Fibroblast of lung (primary cell): Measurements from ENCODE around the gene GARIN1A.

Experiments
- EZH2 ChIP-seq: IDR thresholded peaks from 2 replicates; pipeline ENCODE4 v1.5.1; 2012; ENCODE audit warnings: low read length, control low read depth, mild to moderate bottlenecking; ENCODE audit errors: missing control alignments
- TF ChIP-seq, protein P1 (sequence below), 2 donors: IDR thresholded peaks in 1 of 2; conservative IDR thresholded peaks in 1 of 2; 1 replicate in 1 of 2; 2 replicates in 1 of 2; pipeline ENCODE4 v1.5.1; 2011 to 2012; ENCODE audit warnings: low read length in 2 of 2, control low read depth in 1 of 2, inconsistent platforms in 1 of 2, low read depth in 1 of 2, mild to moderate bottlenecking in 1 of 2

DNA sequence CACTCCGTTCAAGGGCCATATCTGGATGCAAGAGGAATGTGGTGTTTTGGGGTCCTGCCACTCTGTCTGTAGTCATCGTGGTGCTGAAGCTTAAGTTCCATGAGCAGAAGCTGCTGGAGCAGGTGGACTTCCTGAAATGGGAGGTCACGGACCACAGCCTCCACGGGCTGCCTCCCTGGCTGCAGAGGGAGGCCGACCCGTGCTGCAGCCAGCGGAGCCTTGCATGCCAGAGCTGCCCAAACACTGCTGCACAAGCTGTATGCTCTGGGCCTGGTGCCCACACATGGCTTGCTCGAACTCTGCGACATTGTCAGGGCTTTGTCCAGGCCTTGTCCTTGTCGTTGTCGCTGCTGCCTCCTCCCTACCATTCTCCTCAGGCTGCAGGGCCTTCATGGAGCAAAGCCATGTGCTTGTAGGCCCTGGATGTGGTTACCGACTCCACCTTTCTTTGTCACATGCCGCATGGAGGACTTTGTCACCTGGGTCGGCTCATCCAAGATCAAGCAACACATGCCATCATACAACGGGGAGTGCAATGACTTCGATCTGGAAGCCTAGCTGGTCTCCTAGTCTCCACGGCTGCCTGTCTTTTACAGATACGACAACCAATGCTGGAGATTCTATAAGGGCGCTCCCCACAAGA is 21.4 kb downstream of the GARIN1A start:
- TF ChIP-seq, protein P1, sequence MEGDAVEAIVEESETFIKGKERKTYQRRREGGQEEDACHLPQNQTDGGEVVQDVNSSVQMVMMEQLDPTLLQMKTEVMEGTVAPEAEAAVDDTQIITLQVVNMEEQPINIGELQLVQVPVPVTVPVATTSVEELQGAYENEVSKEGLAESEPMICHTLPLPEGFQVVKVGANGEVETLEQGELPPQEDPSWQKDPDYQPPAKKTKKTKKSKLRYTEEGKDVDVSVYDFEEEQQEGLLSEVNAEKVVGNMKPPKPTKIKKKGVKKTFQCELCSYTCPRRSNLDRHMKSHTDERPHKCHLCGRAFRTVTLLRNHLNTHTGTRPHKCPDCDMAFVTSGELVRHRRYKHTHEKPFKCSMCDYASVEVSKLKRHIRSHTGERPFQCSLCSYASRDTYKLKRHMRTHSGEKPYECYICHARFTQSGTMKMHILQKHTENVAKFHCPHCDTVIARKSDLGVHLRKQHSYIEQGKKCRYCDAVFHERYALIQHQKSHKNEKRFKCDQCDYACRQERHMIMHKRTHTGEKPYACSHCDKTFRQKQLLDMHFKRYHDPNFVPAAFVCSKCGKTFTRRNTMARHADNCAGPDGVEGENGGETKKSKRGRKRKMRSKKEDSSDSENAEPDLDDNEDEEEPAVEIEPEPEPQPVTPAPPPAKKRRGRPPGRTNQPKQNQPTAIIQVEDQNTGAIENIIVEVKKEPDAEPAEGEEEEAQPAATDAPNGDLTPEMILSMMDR (conservative IDR thresholded peaks at IDR 0.05 in 1 of 2, IDR thresholded peaks at IDR 0.05 in 1 of 2; ENCODE audit: low read depth in 1 of 2, low read length in 2 of 2) = no peak
- no peak for TF ChIP-seq EZH2
